GM12878 (cell line): ENCODE measurements around the gene FBXL7. TPM values are rescaled to one million over a fixed set of nuclear protein-coding genes. Genes with fewer than 3 reads are reported as not detected.

Experiments used
- ATAC-seq: fragments of 200-7000 bp; cut with Tn5 transposase; 3 replicates; pipeline ENCODE4 v1.9.1; 2020; ENCODE audit warnings: mild to moderate bottlenecking, moderate library complexity
- Bru-seq: library from RNA; stranded (reverse); fragments of 400-500 nt; gene quantifications from one replicate; lab custom pipeline; 2021; lab: Mats Ljungman, UMichigan
- BruChase-seq, 2 experiments: library from RNA; stranded (reverse); fragments of 400-500 nt; gene quantifications; one replicate each; lab custom pipeline; 2021; lab: Mats Ljungman, UMichigan
- BruUV-seq: library from RNA; stranded (reverse); fragments of 400-500 nt; replicated peaks from 2 replicates; lab custom pipeline; 2021; lab: Mats Ljungman, UMichigan
- CTCF ChIA-PET: fragments of 300-600 bp; sonication (Branson Sonifier 250); formaldehyde crosslinking; extraction: SDS; loops from one replicate; lab custom pipeline; 2021; ENCODE audit warnings: inconsistent platforms; lab: Yijun Ruan, JAX
- POLR2A ChIA-PET: fragments of 350-600 bp; formaldehyde crosslinking; extraction: SDS; loops from one replicate; lab custom pipeline; 2021; ENCODE audit warnings: inconsistent platforms; lab: Charles Lee
- RAD21 ChIA-PET: fragments of 300-600 bp; sonication (Branson Sonifier 250); formaldehyde crosslinking; loops from one replicate; lab custom pipeline; 2023; ENCODE audit warnings: antibody characterized with exemption; ENCODE audit not compliant: unreplicated experiment; lab: Charles Lee
- SMC1A ChIA-PET: fragments of 300-600 bp; sonication (Branson Sonifier 250); formaldehyde crosslinking; loops from one replicate; lab custom pipeline; 2023; ENCODE audit not compliant: unreplicated experiment, uncharacterized antibody; lab: Charles Lee
- DNase-seq: peaks from one replicate; pipeline ENCODE4 v3.0.0-alpha.2; 2011; ENCODE audit warnings: low read depth, low spot score
- FAIRE-seq: peaks from 3 replicates; lab custom pipeline; 2011; peaks lifted over from hg19 to GRCh38; lab: Jason Lieb, UNC
- H2AFZ ChIP-seq: 2 replicates; pipeline ENCODE4 v1.6.0; 2011; ENCODE audit warnings: low read depth, low read length, control low read depth; ENCODE audit not compliant: control insufficient read depth
- H3K27ac ChIP-seq: 2 replicates; pipeline ENCODE4 v1.5.1; 2011; ENCODE audit warnings: control low read depth; ENCODE audit not compliant: control insufficient read depth, insufficient read depth
- H3K27me3 ChIP-seq, 2 experiments: replicated peaks in 1 of 2; 2 replicates each; pipeline versions ENCODE4 v1.6.0 to v1.6.1; 2011; ENCODE audit warnings: low read length in 1 of 2; ENCODE audit not compliant: control insufficient read depth in 2 of 2, insufficient read depth in 2 of 2
- H3K36me3 ChIP-seq, 2 experiments: 2 replicates each; pipeline ENCODE4 v1.5.1; 2011; ENCODE audit warnings: low read length in 1 of 2; ENCODE audit not compliant: control insufficient read depth in 2 of 2, insufficient read depth in 2 of 2
- H3K4me1 ChIP-seq: 2 replicates; pipeline ENCODE4 v1.6.1; 2011; ENCODE audit warnings: mild to moderate bottlenecking, low read length, moderate library complexity, mixed read lengths; ENCODE audit not compliant: control insufficient read depth, insufficient read depth
- H3K4me2 ChIP-seq: 2 replicates; pipeline ENCODE4 v1.6.0; 2011; ENCODE audit warnings: control low read depth; ENCODE audit not compliant: control insufficient read depth, insufficient read depth
- H3K4me3 ChIP-seq: fragments of 200-600 bp; sonication (generic); 2 replicates; pipeline ENCODE4 v1.5.1; 2016
- H3K79me2 ChIP-seq: 2 replicates; pipeline ENCODE4 v1.6.0; 2011; ENCODE audit warnings: low read length; ENCODE audit not compliant: control insufficient read depth, insufficient read depth
- H3K9ac ChIP-seq: 2 replicates; pipeline ENCODE4 v1.8.0; 2011; ENCODE audit warnings: low read length, control low read depth, mixed read lengths; ENCODE audit not compliant: control insufficient read depth, insufficient read depth
- H3K9me3 ChIP-seq: replicated peaks from 3 replicates; pipeline ENCODE4 v1.5.1; 2011; ENCODE audit warnings: mild to moderate bottlenecking, low read length; ENCODE audit not compliant: control insufficient read depth, insufficient read depth
- H4K20me1 ChIP-seq: 2 replicates; pipeline ENCODE4 v1.6.0; 2011; ENCODE audit not compliant: control insufficient read depth, insufficient read depth
- BMI1 ChIP-seq: fragments of 450-650 bp; IDR thresholded peaks from 2 replicates; pipeline ENCODE4 v1.6.1; 2016; ENCODE audit warnings: mild to moderate bottlenecking, moderate library complexity, borderline replicate concordance
- RAD21 ChIP-seq: IDR thresholded peaks from 2 replicates; pipeline ENCODE4 v1.6.1; 2011; ENCODE audit warnings: mild to moderate bottlenecking, low read depth, low read length, moderate library complexity; ENCODE audit not compliant: insufficient read depth
- whole genome bisulfite sequencing: methylation state at CpG from one replicate; pipeline ENCODE4 v1.1.6; 2016; ENCODE audit warnings: low lambda C conversion rate; ENCODE audit not compliant: insufficient replicate concordance, insufficient coverage; ENCODE audit errors: missing lambda C conversion rate; 5-methylcytosine and 5-hydroxymethylcytosine counted together
- in situ Hi-C: fragments of 300-500 bp; cut with MboI; formaldehyde crosslinking; loops from 9 replicates; pipeline ENCODE4 v1.14.3; 2018; ENCODE audit warnings: mixed read lengths
- intact Hi-C: fragments of 100-400 bp; cut with micrococcal nuclease; formaldehyde crosslinking; loops from one replicate; pipeline ENCODE4 v1.14.2; 2022; ENCODE audit not compliant: unreplicated experiment
- long read RNA-seq, 2 experiments: library from polyadenylated mRNA; unstranded; transcript quantifications; one replicate each; pipeline ENCODE4 v2.0.0, GENCODE V29; 2019 to 2020
- polyA minus RNA-seq, 3 experiments: library from RNA; depleted of rRNA, polyadenylated mRNA; stranded (reverse); fragments of >200 nt; gene quantifications; 2 replicates each; pipeline ENCODE4 v1.2.3, GENCODE V29; 2011
- polyA plus RNA-seq, 11 experiments: library from polyadenylated mRNA; depleted of rRNA in 4 of 11; unstranded in 6 of 11; stranded (reverse) in 5 of 11; fragments of >200 nt; fragmentation: Nextera tagmentation in 4 of 11; fragmentation: Illumina TruSeq in 1 of 11; extraction: Ambion mirVana in 4 of 11; extraction: Trizol in 1 of 11; gene quantifications; 1 replicate in 1 of 11; 2 replicates in 10 of 11; pipeline versions ENCODE4 v1.2.1 to v1.2.3, GENCODE V29; 2011 to 2016; ENCODE audit warnings: inconsistent platforms in 2 of 11, missing spikeins in 2 of 11, low read depth in 1 of 11
- total RNA-seq, 4 experiments: library from RNA; depleted of rRNA in 3 of 4; stranded (reverse); fragments of >200 nt in 3 of 4; fragmentation: Illumina TruSeq in 1 of 4; extraction: Trizol in 1 of 4; gene quantifications; 2 replicates each; pipeline versions ENCODE4 v1.2.1 to v1.2.3, GENCODE V29; 2013 to 2021

FBXL7 gene
- not detected in 2 replicates for total RNA-seq (2013; cell fraction: nucleolus; rRNA removed)
- 0.11 and 0.28 TPM in 2 replicates for total RNA-seq (2014; rRNA removed)
- total RNA-seq (2014; rRNA removed; fragmentation: Illumina TruSeq; extraction: Trizol): 0.09 and 0.13 TPM in 2 replicates
- total RNA-seq (2021): 0.40 and 0.44 TPM in 2 replicates
- polyA plus RNA-seq (2011; ENCODE audit: low read depth): 0.09 TPM
- polyA plus RNA-seq (2011; rRNA removed): 0.16 and 0.17 TPM in 2 replicates
- polyA plus RNA-seq (2011; cell fraction: cytosol; rRNA removed): 0.10 and 0.18 TPM in 2 replicates
- polyA plus RNA-seq (2011; cell fraction: nucleus; rRNA removed): 0.57 and 0.72 TPM in 2 replicates
- 0.04 TPM in 1 of 2 replicates, not detected in the other for polyA plus RNA-seq (2012)
- 0.25 and 0.31 TPM in 2 replicates for polyA plus RNA-seq (2014; fragmentation: Illumina TruSeq; extraction: Trizol)
- under 1 TPM; 0.03 to 0.09 TPM for polyA plus RNA-seq (2014; fragmentation: Nextera tagmentation; extraction: Ambion mirVana)
- 0.22 and 0.37 TPM in 2 replicates for polyA plus RNA-seq (2014; rRNA removed)
- polyA plus RNA-seq (2016; fragmentation: Nextera tagmentation; extraction: Ambion mirVana): under 1 TPM; 0.06 to 0.15 TPM
- 0.07 and 0.36 TPM in 2 replicates for polyA minus RNA-seq (2011; rRNA and poly(A)+ RNA removed)
- polyA minus RNA-seq (2011; cell fraction: cytosol; rRNA and poly(A)+ RNA removed): not detected in 2 replicates
- polyA minus RNA-seq (2011; cell fraction: nucleus; rRNA and poly(A)+ RNA removed): 0.24 and 0.48 TPM in 2 replicates
- Bru-seq, nascent RNA: percentile 33 among the genes with signal in this experiment
- percentile 33 among the genes with signal in this experiment for BruChase-seq, experiment 1, labeled RNA remaining after a 6-hour chase
- BruChase-seq, experiment 2, labeled RNA remaining after a 2-hour chase: percentile 36 among the genes with signal in this experiment
- long read RNA-seq, experiment 1: 0 reads
- long read RNA-seq, experiment 2: 0 reads

GRCh38 chr5:15499528-15500324 lies at the start of gene FBXL7:
Gene FBXL7, plus strand, starts transcription at chr5:15500180.
- H3K4me1 ChIP-seq: no peaks in the 10 kb centered on the region
- ChIA-PET SMC1A (no interaction called here), CTCF (interaction anchor here (0.8 kb wide), 1 partner anchor 13 kb away, joined by 3 read pairs; no protein-coding TSS in a partner anchor), RAD21 (no interaction called here), POLR2A (no interaction called here)
- in situ Hi-C loops (no loop called here), intact Hi-C loops (no loop called here)
- H3K36me3 ChIP-seq: no peaks in the 10 kb centered on the region
- H3K9ac ChIP-seq: no peak within 1 kb of the TSS
- no peaks in the 10 kb centered on the region for H3K79me2 ChIP-seq
- peaks cover 0 to 12% of the 10 kb centered on the region in 2 experiments; a peak in 2 of 4 replicates for H3K27me3 ChIP-seq
- no peak within 1 kb of the TSS for H3K4me2 ChIP-seq
- H3K27ac ChIP-seq: no peak within 1 kb of the TSS
- TF ChIP-seq RAD21: peak; percentile 13; the same call in 1 of the 2 replicates
- no peak for TF ChIP-seq BMI1
- peak; percentile 61 for ATAC-seq
- no peak within 1 kb of the TSS for H3K4me3 ChIP-seq
- H2AFZ ChIP-seq: no peak within 1 kb of the TSS
- no peaks in the 10 kb centered on the region for H4K20me1 ChIP-seq
- WGBS: 56% methylated on average over 38 of the region's 60 CpGs
- H3K9me3 ChIP-seq: no peaks in the 10 kb centered on the region
- BruUV-seq: no TSS peak
- DNase-seq: no peak
- FAIRE-seq: no peak
